ENCODE results near the gene C22orf39. TPM values are rescaled to one million over a fixed set of nuclear protein-coding genes. Genes with fewer than 3 reads are reported as not detected.

The C22orf39 gene
- total and polyA plus RNA-seq, 10 of the 15 experiments (the other 5 are each of a cell fraction or from before 2014, with no cell fraction given) = 6.7 to 47.0 (median 26.5) TPM

GRCh38 chr22:19419464-19420178, 27.9 kb downstream of the C22orf39 start (continued):
- peak; percentile 82 for TF ChIP-seq EED (IDR thresholded peaks at IDR 0.05; ENCODE audit: low read depth)
- no peak for TF ChIP-seq BACH1 (IDR thresholded peaks at IDR 0.05; ENCODE audit: borderline replicate concordance)
- TF ChIP-seq ATF7 (IDR thresholded peaks at IDR 0.05; ENCODE audit: low read depth) = peak; percentile 47; the same call in 1 of the 2 replicates
- TF ChIP-seq ETV6 (conservative IDR thresholded peaks at IDR 0.05 in 1 of 2, IDR thresholded peaks at IDR 0.05 in 1 of 2; ENCODE audit: borderline replicate concordance in 1 of 2, low read depth in 1 of 2) = peak in 1 of 2 experiments; percentile 68; a peak in 2 of 4 replicates
- peak; percentile 87 for TF ChIP-seq CREB1 (IDR thresholded peaks at IDR 0.05; ENCODE audit: low read depth)
- TF ChIP-seq STAT3 (IDR thresholded peaks at IDR 0.05; ENCODE audit: low read depth, low read length) = no peak
- TF ChIP-seq TCF12 (IDR thresholded peaks at IDR 0.05; ENCODE audit: low read depth, low read length) = peak; percentile 89
- TF ChIP-seq TARDBP (IDR thresholded peaks at IDR 0.05; ENCODE audit: borderline replicate concordance) = no peak
- peak; percentile 92 for TF ChIP-seq RUNX3 (IDR thresholded peaks at IDR 0.05; ENCODE audit: low read length)
- peak; percentile 46; the same call in 1 of the 2 replicates for TF ChIP-seq CHD2 (IDR thresholded peaks at IDR 0.05; ENCODE audit: borderline replicate concordance, low read depth, low read length)
- TF ChIP-seq CREM (IDR thresholded peaks at IDR 0.05; ENCODE audit: low read depth) = peak; percentile 65
- TF ChIP-seq IKZF2 (IDR thresholded peaks at IDR 0.05) = peak; percentile 47 to 62; a peak in 3 of 4 replicates
- 0 out of 2 replicates have a peak, but pooled peaks have one; percentile 19 for TF ChIP-seq MTA3 (IDR thresholded peaks at IDR 0.05; ENCODE audit: borderline replicate concordance, low read length)
- no peak for TF ChIP-seq ESRRA (IDR thresholded peaks at IDR 0.05; ENCODE audit: low read length)
- TF ChIP-seq FOS (IDR thresholded peaks at IDR 0.05; ENCODE audit: borderline replicate concordance, extremely low read depth, insufficient read length) = no peak
- TF ChIP-seq, protein P1, sequence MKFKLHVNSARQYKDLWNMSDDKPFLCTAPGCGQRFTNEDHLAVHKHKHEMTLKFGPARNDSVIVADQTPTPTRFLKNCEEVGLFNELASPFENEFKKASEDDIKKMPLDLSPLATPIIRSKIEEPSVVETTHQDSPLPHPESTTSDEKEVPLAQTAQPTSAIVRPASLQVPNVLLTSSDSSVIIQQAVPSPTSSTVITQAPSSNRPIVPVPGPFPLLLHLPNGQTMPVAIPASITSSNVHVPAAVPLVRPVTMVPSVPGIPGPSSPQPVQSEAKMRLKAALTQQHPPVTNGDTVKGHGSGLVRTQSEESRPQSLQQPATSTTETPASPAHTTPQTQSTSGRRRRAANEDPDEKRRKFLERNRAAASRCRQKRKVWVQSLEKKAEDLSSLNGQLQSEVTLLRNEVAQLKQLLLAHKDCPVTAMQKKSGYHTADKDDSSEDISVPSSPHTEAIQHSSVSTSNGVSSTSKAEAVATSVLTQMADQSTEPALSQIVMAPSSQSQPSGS (IDR thresholded peaks at IDR 0.05; ENCODE audit: low read length) = 0 out of 2 replicates have a peak, but pooled peaks have one; percentile 21
- TF ChIP-seq JUNB (IDR thresholded peaks at IDR 0.05) = no peak
- TF ChIP-seq IRF5 (IDR thresholded peaks at IDR 0.05; ENCODE audit: borderline replicate concordance) = no peak
- TF ChIP-seq PML (IDR thresholded peaks at IDR 0.05; ENCODE audit: low read length) = no peak
- TF ChIP-seq NRF1 (conservative IDR thresholded peaks at IDR 0.05; ENCODE audit: low read depth, low read length) = no peak
- TF ChIP-seq, protein P2, sequence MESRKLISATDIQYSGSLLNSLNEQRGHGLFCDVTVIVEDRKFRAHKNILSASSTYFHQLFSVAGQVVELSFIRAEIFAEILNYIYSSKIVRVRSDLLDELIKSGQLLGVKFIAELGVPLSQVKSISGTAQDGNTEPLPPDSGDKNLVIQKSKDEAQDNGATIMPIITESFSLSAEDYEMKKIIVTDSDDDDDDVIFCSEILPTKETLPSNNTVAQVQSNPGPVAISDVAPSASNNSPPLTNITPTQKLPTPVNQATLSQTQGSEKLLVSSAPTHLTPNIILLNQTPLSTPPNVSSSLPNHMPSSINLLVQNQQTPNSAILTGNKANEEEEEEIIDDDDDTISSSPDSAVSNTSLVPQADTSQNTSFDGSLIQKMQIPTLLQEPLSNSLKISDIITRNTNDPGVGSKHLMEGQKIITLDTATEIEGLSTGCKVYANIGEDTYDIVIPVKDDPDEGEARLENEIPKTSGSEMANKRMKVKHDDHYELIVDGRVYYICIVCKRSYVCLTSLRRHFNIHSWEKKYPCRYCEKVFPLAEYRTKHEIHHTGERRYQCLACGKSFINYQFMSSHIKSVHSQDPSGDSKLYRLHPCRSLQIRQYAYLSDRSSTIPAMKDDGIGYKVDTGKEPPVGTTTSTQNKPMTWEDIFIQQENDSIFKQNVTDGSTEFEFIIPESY (IDR thresholded peaks at IDR 0.05) = no peak
- TF ChIP-seq, protein P3, sequence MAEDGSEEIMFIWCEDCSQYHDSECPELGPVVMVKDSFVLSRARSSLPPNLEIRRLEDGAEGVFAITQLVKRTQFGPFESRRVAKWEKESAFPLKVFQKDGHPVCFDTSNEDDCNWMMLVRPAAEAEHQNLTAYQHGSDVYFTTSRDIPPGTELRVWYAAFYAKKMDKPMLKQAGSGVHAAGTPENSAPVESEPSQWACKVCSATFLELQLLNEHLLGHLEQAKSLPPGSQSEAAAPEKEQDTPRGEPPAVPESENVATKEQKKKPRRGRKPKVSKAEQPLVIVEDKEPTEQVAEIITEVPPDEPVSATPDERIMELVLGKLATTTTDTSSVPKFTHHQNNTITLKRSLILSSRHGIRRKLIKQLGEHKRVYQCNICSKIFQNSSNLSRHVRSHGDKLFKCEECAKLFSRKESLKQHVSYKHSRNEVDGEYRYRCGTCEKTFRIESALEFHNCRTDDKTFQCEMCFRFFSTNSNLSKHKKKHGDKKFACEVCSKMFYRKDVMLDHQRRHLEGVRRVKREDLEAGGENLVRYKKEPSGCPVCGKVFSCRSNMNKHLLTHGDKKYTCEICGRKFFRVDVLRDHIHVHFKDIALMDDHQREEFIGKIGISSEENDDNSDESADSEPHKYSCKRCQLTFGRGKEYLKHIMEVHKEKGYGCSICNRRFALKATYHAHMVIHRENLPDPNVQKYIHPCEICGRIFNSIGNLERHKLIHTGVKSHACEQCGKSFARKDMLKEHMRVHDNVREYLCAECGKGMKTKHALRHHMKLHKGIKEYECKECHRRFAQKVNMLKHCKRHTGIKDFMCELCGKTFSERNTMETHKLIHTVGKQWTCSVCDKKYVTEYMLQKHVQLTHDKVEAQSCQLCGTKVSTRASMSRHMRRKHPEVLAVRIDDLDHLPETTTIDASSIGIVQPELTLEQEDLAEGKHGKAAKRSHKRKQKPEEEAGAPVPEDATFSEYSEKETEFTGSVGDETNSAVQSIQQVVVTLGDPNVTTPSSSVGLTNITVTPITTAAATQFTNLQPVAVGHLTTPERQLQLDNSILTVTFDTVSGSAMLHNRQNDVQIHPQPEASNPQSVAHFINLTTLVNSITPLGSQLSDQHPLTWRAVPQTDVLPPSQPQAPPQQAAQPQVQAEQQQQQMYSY (CRISPR knock-in tag; IDR thresholded peaks at IDR 0.05) = no peak
- TF ChIP-seq GABPA (IDR thresholded peaks at IDR 0.05; ENCODE audit: low read depth) = peak; percentile 64; the same call in 1 of the 2 replicates
